Activated naive CD8-positive, alpha-beta T cell treated with anti-CD3 and anti-CD28 coated beads, Interleukin-2, amount 50 U/mL, for 16 hours (primary cell): ENCODE measurements around the gene GNAQ.

Source experiments
- DNase-seq: peaks from one replicate; pipeline ENCODE4 v3.0.0-alpha.2; 2020; ENCODE audit warnings: low read depth, low spot score

Gene GNAQ

GRCh38 chr9:77945798-77946197 is 85.8 kb downstream of the GNAQ start:
- no peak for DNase-seq

GRCh38 chr9:77944556-77945243 is 86.9 kb downstream of the GNAQ start:
- DNase-seq, result no peak

GRCh38 chr9:77943057-77943456 is 88.6 kb downstream of the GNAQ start:
- DNase-seq, result no peak

- no peak for DNase-seq
Observed at GRCh38 chr9:77939149-77939668, 92.4 kb downstream of the GNAQ start.

GRCh38 chr9:77938163-77938562 is 93.4 kb downstream of the GNAQ start:
- DNase-seq, result no peak

GRCh38 chr9:77935974-77936373 is 95.6 kb downstream of the GNAQ start:
- no peak for DNase-seq

- no peak for DNase-seq
Observed at GRCh38 chr9:77935211-77935610, 96.4 kb downstream of the GNAQ start.

- DNase-seq, result no peak
Observed at GRCh38 chr9:77933976-77934375, 97.6 kb downstream of the GNAQ start.

- DNase-seq, result no peak
Observed at GRCh38 chr9:77933019-77933418, 98.6 kb downstream of the GNAQ start.

- DNase-seq, result no peak
Observed at GRCh38 chr9:77929942-77930341, 101.7 kb downstream of the GNAQ start.

GRCh38 chr9:77927265-77927664 is 104.3 kb downstream of the GNAQ start:
- DNase-seq, result no peak

- DNase-seq, result no peak
Observed at GRCh38 chr9:77926371-77926878, 105.2 kb downstream of the GNAQ start.

GRCh38 chr9:77922591-77922990 is 109.0 kb downstream of the GNAQ start:
- DNase-seq, result no peak

GRCh38 chr9:77917800-77918199 is 113.8 kb downstream of the GNAQ start:
- DNase-seq, result no peak

- no peak for DNase-seq
Observed at GRCh38 chr9:77916820-77917219, 114.8 kb downstream of the GNAQ start.

GRCh38 chr9:77916410-77916819 is 115.2 kb downstream of the GNAQ start:
- no peak for DNase-seq

- no peak for DNase-seq
Observed at GRCh38 chr9:77915744-77916143, 115.9 kb downstream of the GNAQ start.

GRCh38 chr9:77912895-77913693 is 118.5 kb downstream of the GNAQ start:
- no peak for DNase-seq

- no peak for DNase-seq
Observed at GRCh38 chr9:77911928-77912327, 119.7 kb downstream of the GNAQ start.

- DNase-seq, result no peak
Observed at GRCh38 chr9:77910194-77910621, 121.4 kb downstream of the GNAQ start.

GRCh38 chr9:77909306-77909705 is 122.3 kb downstream of the GNAQ start:
- DNase-seq, result no peak

- DNase-seq, result no peak
Observed at GRCh38 chr9:77908293-77908692, 123.3 kb downstream of the GNAQ start.

GRCh38 chr9:77907585-77907984 is 124.0 kb downstream of the GNAQ start:
- DNase-seq, result no peak
